ENCODE data around the gene JMJD8.
"Not testable (repeated sequence)": the region's sequence is repeated elsewhere in the genome, so short reads cannot be mapped to it uniquely, and the experiment has no call there.

Gene JMJD8

DNA sequence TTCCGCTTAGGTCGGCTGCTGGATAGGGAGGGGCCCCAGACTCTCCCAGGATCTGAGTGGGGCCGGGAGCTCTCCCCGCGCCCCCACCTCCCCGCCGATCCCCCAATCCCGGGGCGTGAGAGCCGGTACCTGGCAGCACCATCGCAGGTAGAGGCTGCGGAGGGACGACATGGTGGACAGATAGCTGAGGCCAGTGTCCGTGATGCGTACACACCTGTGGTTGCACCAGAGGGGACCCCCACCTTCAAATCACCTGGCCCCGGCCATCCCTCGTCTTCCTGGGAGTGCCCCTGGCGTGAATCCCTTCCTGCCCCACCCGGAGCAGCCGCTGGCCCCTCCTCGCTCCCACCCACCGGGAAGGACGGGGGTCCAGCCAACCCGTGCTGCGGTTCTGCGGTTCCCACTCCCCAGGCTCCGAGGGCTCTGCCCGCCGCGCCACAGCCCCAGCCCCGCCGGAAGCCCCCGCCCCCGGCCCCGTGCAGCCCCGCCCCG, 10.8 kb upstream of the JMJD8 start:
- Histone ChIP-seq H3K27me3 (ENCODE audit: low read depth, low read length) (peaks cover 27% of the 10 kb centered on the region), H3K9me3 (ENCODE audit: control insufficient read depth in 1 of 2, low read length in 2 of 2) (no peaks in the 10 kb centered on the region), H3K36me3 (ENCODE audit: control insufficient read depth in 1 of 2, insufficient read depth in 2 of 2, low read length in 2 of 2) (no peaks in the 10 kb centered on the region), H3K27ac (ENCODE audit: low read length) (no peak overlapping the region), H3K4me1 (ENCODE audit: control insufficient read depth in 1 of 2, insufficient read depth in 2 of 2, low read length in 2 of 2) (peaks cover 0 to 31% of the 10 kb centered on the region in 2 donors), H3K4me3 (ENCODE audit: low read depth in 1 of 2, low read length in 2 of 2) (no peak overlapping the region)

DNA sequence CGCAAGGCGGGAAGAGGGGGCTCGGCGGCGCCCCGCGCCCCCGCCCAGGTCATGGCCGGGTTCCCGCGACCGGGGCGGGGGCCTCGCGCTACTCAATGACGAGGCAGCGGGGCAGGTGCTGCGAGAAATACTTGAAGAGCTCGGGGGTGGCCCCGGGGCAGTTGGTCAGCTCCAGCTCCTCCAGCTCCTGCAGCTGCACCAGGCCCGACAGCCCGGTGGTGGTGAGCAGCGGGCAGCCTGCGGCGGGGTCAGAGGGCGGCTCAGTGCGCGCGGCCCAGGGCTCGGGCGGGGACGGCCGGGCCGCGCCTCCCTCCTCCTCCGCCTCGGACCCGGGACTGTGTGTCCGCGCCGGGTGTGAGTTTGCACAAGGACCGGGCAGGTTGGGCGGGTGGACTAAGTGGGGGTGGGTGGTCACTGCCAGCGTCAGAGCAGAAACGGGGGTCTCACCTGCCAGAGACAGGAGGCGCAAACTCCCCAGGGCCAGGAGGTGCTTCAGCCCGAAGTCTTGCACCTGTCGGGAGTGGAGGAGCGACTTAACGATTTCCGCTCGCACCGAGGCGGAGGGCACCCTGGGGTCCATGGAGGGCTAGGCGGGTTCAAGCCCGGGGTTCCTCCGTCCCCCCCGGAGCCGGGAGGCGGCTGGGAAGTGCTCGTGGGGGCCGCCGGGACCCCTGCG, 10.2 kb upstream of the JMJD8 start:
- Histone ChIP-seq H3K4me1 (ENCODE audit: control insufficient read depth in 1 of 2, insufficient read depth in 2 of 2, low read length in 2 of 2) (peaks cover 5 to 37% of the 10 kb centered on the region in 2 donors), H3K36me3 (ENCODE audit: control insufficient read depth in 1 of 2, insufficient read depth in 2 of 2, low read length in 2 of 2) (no peaks in the 10 kb centered on the region), H3K9me3 (ENCODE audit: control insufficient read depth in 1 of 2, low read length in 2 of 2) (no peaks in the 10 kb centered on the region), H3K4me3 (ENCODE audit: low read depth in 1 of 2, low read length in 2 of 2) (no peak overlapping the region), H3K27ac (ENCODE audit: low read length) (no peak overlapping the region), H3K27me3 (ENCODE audit: low read depth, low read length) (peaks cover 25% of the 10 kb centered on the region)

DNA sequence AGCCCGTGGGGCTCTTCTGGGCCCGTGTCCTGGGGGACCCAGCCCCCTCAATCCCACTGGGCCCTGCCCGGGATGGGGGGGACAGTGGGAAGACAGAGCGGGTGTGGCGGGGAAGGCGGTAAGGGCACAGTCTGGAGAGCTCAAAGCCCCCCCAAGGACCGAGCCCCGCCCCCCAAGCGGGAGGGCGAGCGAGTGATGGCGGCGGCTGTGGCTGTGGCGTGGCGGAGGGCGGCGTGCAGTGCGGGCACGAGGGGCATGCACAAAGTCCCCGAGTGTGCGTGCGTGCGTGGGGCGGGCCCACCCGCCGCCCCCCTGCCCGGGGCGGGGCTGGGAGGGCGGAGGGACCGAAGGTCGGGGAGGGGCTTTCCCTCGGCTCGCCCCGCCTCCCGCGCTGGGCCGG, 9.6 kb upstream of the JMJD8 start:
- no peak overlapping the region for H3K4me3 ChIP-seq (ENCODE audit: low read depth in 1 of 2, low read length in 2 of 2)
- H3K27ac ChIP-seq (ENCODE audit: low read length), result no peak overlapping the region
- no peaks in the 10 kb centered on the region for H3K36me3 ChIP-seq (ENCODE audit: control insufficient read depth in 1 of 2, insufficient read depth in 2 of 2, low read length in 2 of 2)
- H3K4me1 ChIP-seq (ENCODE audit: control insufficient read depth in 1 of 2, insufficient read depth in 2 of 2, low read length in 2 of 2), result peaks cover 7 to 42% of the 10 kb centered on the region in 2 donors
- H3K27me3 ChIP-seq (ENCODE audit: low read depth, low read length), result peaks cover 22% of the 10 kb centered on the region
- H3K9me3 ChIP-seq (ENCODE audit: control insufficient read depth in 1 of 2, low read length in 2 of 2), result no peaks in the 10 kb centered on the region

- no peak overlapping the region for H3K4me3 ChIP-seq (ENCODE audit: low read depth in 1 of 2, low read length in 2 of 2)
- H3K4me1 ChIP-seq (ENCODE audit: control insufficient read depth in 1 of 2, insufficient read depth in 2 of 2, low read length in 2 of 2), result peaks cover 7 to 46% of the 10 kb centered on the region in 2 donors
- H3K9me3 ChIP-seq (ENCODE audit: control insufficient read depth in 1 of 2, low read length in 2 of 2), result no peaks in the 10 kb centered on the region
- H3K36me3 ChIP-seq (ENCODE audit: control insufficient read depth in 1 of 2, insufficient read depth in 2 of 2, low read length in 2 of 2), result no peaks in the 10 kb centered on the region
- H3K27ac ChIP-seq (ENCODE audit: low read length), result no peak overlapping the region
- H3K27me3 ChIP-seq (ENCODE audit: low read depth, low read length), result peaks cover 22% of the 10 kb centered on the region
Observed at GRCh38 chr16:693364-693763, 9.2 kb upstream of the JMJD8 start.

DNA sequence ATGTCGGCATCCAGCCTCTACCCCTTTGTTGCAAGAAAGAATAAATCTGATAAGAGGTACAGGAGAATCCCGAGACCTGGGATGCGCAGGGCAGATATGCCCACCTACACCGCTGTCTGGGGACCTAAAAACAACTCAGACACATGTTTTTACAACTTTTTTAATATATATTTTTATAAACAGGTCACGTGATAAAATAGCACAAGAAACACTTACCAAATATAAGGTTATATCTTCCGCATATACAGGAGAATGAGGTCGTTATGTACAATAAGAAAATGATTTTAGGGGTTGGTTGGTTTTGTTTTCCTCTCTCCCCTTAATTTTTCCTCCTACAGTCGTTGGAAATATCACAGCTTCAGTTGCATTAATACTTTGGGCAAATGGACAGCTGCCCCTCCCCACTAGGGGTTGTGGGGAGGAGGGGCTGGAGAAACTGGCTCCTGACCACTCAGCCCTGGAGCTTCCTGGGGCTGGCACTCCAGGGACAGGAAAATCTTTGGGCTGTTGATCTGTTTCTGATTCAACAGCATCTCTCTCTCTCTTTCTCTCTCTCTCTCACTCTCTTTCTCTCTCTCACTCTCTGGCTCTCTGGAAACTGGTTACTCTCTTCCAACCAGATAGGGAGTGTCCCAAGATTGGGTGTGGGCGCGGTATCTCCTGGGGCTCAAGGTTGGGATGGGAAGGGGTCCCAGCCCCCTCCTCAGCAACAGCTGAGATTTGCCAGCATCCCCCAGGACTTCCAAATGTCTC, 8.4 kb upstream of the JMJD8 start:
- Histone ChIP-seq H3K27me3 (ENCODE audit: low read depth, low read length) (peaks cover 22% of the 10 kb centered on the region), H3K4me1 (ENCODE audit: control insufficient read depth in 1 of 2, insufficient read depth in 2 of 2, low read length in 2 of 2) (peaks cover 7 to 46% of the 10 kb centered on the region in 2 donors), H3K9me3 (ENCODE audit: control insufficient read depth in 1 of 2, low read length in 2 of 2) (no peaks in the 10 kb centered on the region), H3K4me3 (ENCODE audit: low read depth in 1 of 2, low read length in 2 of 2) (no peak overlapping the region), H3K27ac (ENCODE audit: low read length) (no peak overlapping the region), H3K36me3 (ENCODE audit: control insufficient read depth in 1 of 2, insufficient read depth in 2 of 2, low read length in 2 of 2) (peaks cover 0 to 4% of the 10 kb centered on the region in 2 donors)

DNA sequence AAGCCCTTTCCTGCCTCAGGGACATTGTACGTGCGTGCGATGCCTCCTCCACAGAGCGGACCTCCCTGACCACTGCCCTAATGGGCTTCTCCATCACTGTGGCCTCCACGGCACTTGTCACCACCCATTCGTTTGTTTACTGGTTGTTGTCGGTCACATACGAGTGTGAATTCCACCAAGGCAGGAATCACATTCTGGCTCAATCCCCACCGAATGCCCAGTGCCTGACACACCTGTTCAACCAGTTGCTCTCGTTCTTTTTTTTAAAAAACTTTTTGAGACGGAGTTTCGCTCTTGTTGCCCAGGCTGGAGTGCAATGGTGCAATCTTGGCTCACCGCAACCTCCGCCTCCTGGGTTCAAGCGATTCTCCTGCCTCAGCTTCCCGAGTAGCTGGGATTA, 7.1 kb upstream of the JMJD8 start:
- H3K9me3 ChIP-seq (ENCODE audit: control insufficient read depth in 1 of 2, low read length in 2 of 2); H3K27ac ChIP-seq (ENCODE audit: low read length); H3K4me3 ChIP-seq (ENCODE audit: low read depth in 1 of 2, low read length in 2 of 2): not testable (repeated sequence)
- Histone ChIP-seq H3K36me3 (ENCODE audit: control insufficient read depth in 1 of 2, insufficient read depth in 2 of 2, low read length in 2 of 2) (peaks cover 0 to 16% of the 10 kb centered on the region in 2 donors), H3K4me1 (ENCODE audit: control insufficient read depth in 1 of 2, insufficient read depth in 2 of 2, low read length in 2 of 2) (peaks cover 7 to 46% of the 10 kb centered on the region in 2 donors), H3K27me3 (ENCODE audit: low read depth, low read length) (peaks cover 22% of the 10 kb centered on the region)

- Histone ChIP-seq H3K27ac (ENCODE audit: low read length) (peak overlapping the region; percentile 79), H3K36me3 (ENCODE audit: control insufficient read depth in 1 of 2, insufficient read depth in 2 of 2, low read length in 2 of 2) (peaks cover 0 to 19% of the 10 kb centered on the region in 2 donors), H3K27me3 (ENCODE audit: low read depth, low read length) (peaks cover 11% of the 10 kb centered on the region), H3K4me1 (ENCODE audit: control insufficient read depth in 1 of 2, insufficient read depth in 2 of 2, low read length in 2 of 2) (peaks cover 7 to 43% of the 10 kb centered on the region in 2 donors), H3K4me3 (ENCODE audit: low read depth in 1 of 2, low read length in 2 of 2) (peak overlapping the region; percentile 91 to 96), H3K9me3 (ENCODE audit: control insufficient read depth in 1 of 2, low read length in 2 of 2) (no peaks in the 10 kb centered on the region)
Observed at GRCh38 chr16:689175-689897, 5.2 kb upstream of the JMJD8 start.

GRCh38 chr16:687499-687898, 3.4 kb upstream of the JMJD8 start:
- Histone ChIP-seq H3K27me3 (ENCODE audit: low read depth, low read length) (peaks cover under 1% of the 10 kb centered on the region), H3K4me1 (ENCODE audit: control insufficient read depth in 1 of 2, insufficient read depth in 2 of 2, low read length in 2 of 2) (peaks cover 7 to 49% of the 10 kb centered on the region in 2 donors), H3K9me3 (ENCODE audit: control insufficient read depth in 1 of 2, low read length in 2 of 2) (no peaks in the 10 kb centered on the region), H3K36me3 (ENCODE audit: control insufficient read depth in 1 of 2, insufficient read depth in 2 of 2, low read length in 2 of 2) (peaks cover 2 to 24% of the 10 kb centered on the region in 2 donors), H3K27ac (ENCODE audit: low read length) (no peak overlapping the region), H3K4me3 (ENCODE audit: low read depth in 1 of 2, low read length in 2 of 2) (no peak overlapping the region)

DNA sequence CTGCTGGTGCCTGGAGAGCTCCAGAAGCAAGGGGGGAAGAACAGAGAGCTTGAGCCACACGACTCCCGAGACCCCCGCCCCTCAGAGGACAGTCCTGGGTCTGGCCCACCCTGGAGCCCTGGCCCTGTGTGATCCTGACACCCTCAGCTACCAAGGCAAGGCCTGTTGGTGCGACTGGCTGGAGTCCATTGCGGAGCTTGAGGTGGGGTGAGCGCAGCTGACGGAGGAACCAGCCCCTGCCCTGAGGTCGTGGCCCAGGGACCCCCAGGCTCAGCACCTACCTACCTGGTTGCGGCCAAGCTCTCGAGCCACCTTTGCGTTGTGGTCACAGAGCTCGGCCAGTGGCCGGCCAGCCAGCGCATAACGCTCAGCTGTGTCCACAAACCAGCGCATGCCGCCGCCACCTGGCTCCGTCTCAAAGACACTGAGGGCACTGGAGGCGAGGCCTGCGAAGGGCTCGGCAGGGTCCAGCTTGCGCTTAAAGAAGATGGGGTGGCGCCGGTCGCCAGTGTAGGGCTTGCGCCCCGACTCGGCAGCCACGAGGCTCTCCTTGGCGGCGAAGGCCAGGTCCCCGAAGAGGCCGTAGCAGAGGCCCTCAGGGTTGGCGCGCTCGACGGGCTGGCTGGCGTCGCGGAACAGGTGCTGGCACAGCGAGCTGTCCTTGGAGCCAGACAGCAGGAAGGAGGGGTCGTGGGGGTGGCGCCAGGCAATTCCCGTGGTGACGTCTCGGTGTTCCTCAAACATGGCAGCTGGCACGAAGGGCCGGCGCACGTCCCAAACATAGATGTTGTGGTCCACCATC, 2.5 kb upstream of the JMJD8 start:
- no peak overlapping the region for H3K27ac ChIP-seq (ENCODE audit: low read length)
- peaks cover 8 to 57% of the 10 kb centered on the region in 2 donors for H3K4me1 ChIP-seq (ENCODE audit: control insufficient read depth in 1 of 2, insufficient read depth in 2 of 2, low read length in 2 of 2)
- H3K36me3 ChIP-seq (ENCODE audit: control insufficient read depth in 1 of 2, insufficient read depth in 2 of 2, low read length in 2 of 2), result peaks cover 5 to 33% of the 10 kb centered on the region in 2 donors
- no peaks in the 10 kb centered on the region for H3K9me3 ChIP-seq (ENCODE audit: control insufficient read depth in 1 of 2, low read length in 2 of 2)
- H3K27me3 ChIP-seq (ENCODE audit: low read depth, low read length), result no peaks in the 10 kb centered on the region
- no peak overlapping the region for H3K4me3 ChIP-seq (ENCODE audit: low read depth in 1 of 2, low read length in 2 of 2)

GRCh38 chr16:685967-686366, 1.8 kb upstream of the JMJD8 start:
- Histone ChIP-seq H3K27ac (ENCODE audit: low read length) (no peak overlapping the region), H3K4me1 (ENCODE audit: control insufficient read depth in 1 of 2, insufficient read depth in 2 of 2, low read length in 2 of 2) (peaks cover 14 to 63% of the 10 kb centered on the region in 2 donors), H3K36me3 (ENCODE audit: control insufficient read depth in 1 of 2, insufficient read depth in 2 of 2, low read length in 2 of 2) (peaks cover 5 to 36% of the 10 kb centered on the region in 2 donors), H3K27me3 (ENCODE audit: low read depth, low read length) (no peaks in the 10 kb centered on the region), H3K9me3 (ENCODE audit: control insufficient read depth in 1 of 2, low read length in 2 of 2) (no peaks in the 10 kb centered on the region), H3K4me3 (ENCODE audit: low read depth in 1 of 2, low read length in 2 of 2) (no peak overlapping the region)
